Neural progenitor cell (in vitro differentiated cells): Measurements from ENCODE around the gene SYT13. TPM values are rescaled to one million over a fixed set of nuclear protein-coding genes. Genes with fewer than 3 reads are reported as not detected.

ENCODE experiments used
- DNase-seq: peaks from one replicate; pipeline ENCODE4 v3.0.0-alpha.2; 2016; ENCODE audit warnings: low spot score
- H2AFZ ChIP-seq: fragments of 200-600 bp; sonication (generic); replicated peaks from 2 replicates; pipeline ENCODE4 v1.6.1; 2016; ENCODE audit warnings: antibody characterized with exemption
- H3F3A ChIP-seq: fragments of 200-600 bp; sonication (generic); 2 replicates; pipeline ENCODE4 v1.6.1; 2016; ENCODE audit warnings: antibody characterized with exemption, low read depth
- H3K27ac ChIP-seq: fragments of 200-600 bp; sonication (generic); 2 replicates; pipeline ENCODE4 v1.5.1; 2016; ENCODE audit warnings: mild to moderate bottlenecking
- H3K27me3 ChIP-seq: fragments of 200-600 bp; sonication (generic); 2 replicates; pipeline ENCODE4 v1.6.1; 2016; ENCODE audit warnings: mild to moderate bottlenecking, moderate library complexity
- H3K36me3 ChIP-seq: fragments of 200-600 bp; sonication (generic); 2 replicates; pipeline ENCODE4 v1.5.1; 2016
- H3K4me1 ChIP-seq: fragments of 200-600 bp; sonication (generic); 2 replicates; pipeline ENCODE4 v1.6.1; 2016; ENCODE audit warnings: mixed run types
- H3K4me2 ChIP-seq: fragments of 200-600 bp; sonication (generic); 2 replicates; pipeline ENCODE4 v1.6.1; 2016
- H3K4me3 ChIP-seq: fragments of 200-600 bp; sonication (generic); 2 replicates; pipeline ENCODE4 v1.5.1; 2016
- H3K79me2 ChIP-seq: fragments of 200-600 bp; sonication (generic); 2 replicates; pipeline ENCODE4 v1.6.1; 2016; ENCODE audit warnings: low read depth
- H3K9ac ChIP-seq: fragments of 200-600 bp; sonication (generic); 2 replicates; pipeline ENCODE4 v1.6.1; 2016
- H3K9me3 ChIP-seq: fragments of 200-600 bp; sonication (generic); 2 replicates; pipeline ENCODE4 v1.5.1; 2016; ENCODE audit warnings: low read depth
- H4K20me1 ChIP-seq: fragments of 200-600 bp; sonication (generic); 2 replicates; pipeline ENCODE4 v1.6.1; 2016; ENCODE audit warnings: low read depth
- H3K27ac Mint-ChIP-seq: 3 replicates; pipeline ENCODE4 v1.8.0; 2021; ENCODE audit warnings: mixed read lengths
- H3K27me3 Mint-ChIP-seq: 2 replicates; pipeline ENCODE4 v1.8.0; 2022; ENCODE audit warnings: low read depth, mild to moderate bottlenecking, inconsistent platforms, moderate library complexity, mixed read lengths; ENCODE audit not compliant: insufficient read depth
- H3K36me3 Mint-ChIP-seq: 3 replicates; pipeline ENCODE4 v1.8.0; 2021; ENCODE audit warnings: mixed read lengths
- H3K4me1 Mint-ChIP-seq: 3 replicates; pipeline ENCODE4 v1.8.0; 2021; ENCODE audit warnings: mixed read lengths
- H3K4me3 Mint-ChIP-seq: 3 replicates; pipeline ENCODE4 v1.8.0; 2021; ENCODE audit warnings: mild to moderate bottlenecking, moderate library complexity, mixed read lengths
- H3K9me3 Mint-ChIP-seq: 3 replicates; pipeline ENCODE4 v1.8.0; 2020; ENCODE audit warnings: mixed read lengths
- EZH2 ChIP-seq: fragments of 200-600 bp; sonication (generic); IDR thresholded peaks from 2 replicates; pipeline ENCODE4 v1.6.1; 2017; ENCODE audit warnings: antibody characterized with exemption, mild to moderate bottlenecking, moderate library complexity
- EZH2phosphoT487 ChIP-seq: fragments of 200-600 bp; sonication (generic); IDR thresholded peaks from 2 replicates; pipeline ENCODE4 v1.6.1; 2017; ENCODE audit warnings: antibody characterized with exemption
- total RNA-seq: library from RNA; depleted of rRNA; stranded (reverse); fragments of >200 nt; gene quantifications from 2 replicates; pipeline ENCODE4 v1.2.3, GENCODE V29; 2015; ENCODE audit warnings: low replicate concordance
- TF ChIP-seq, protein P1 (sequence below): fragments of 200-600 bp; sonication (generic); IDR thresholded peaks from 2 replicates; pipeline ENCODE4 v1.5.1; 2017; ENCODE audit warnings: antibody characterized with exemption, mild to moderate bottlenecking

Gene SYT13
- total RNA-seq, 1 donor from 2014 or later = 8.6 TPM

GRCh38 chr11:45223496-45223895 is 62.6 kb downstream of the SYT13 start:
- H3F3A ChIP-seq = no peaks in the 10 kb centered on the region
- no peaks in the 10 kb centered on the region for H3K79me2 ChIP-seq
- Mint-ChIP-seq H3K9me3 (no peaks in the 10 kb centered on the region), H3K36me3 (peaks cover 29% of the 10 kb centered on the region), H3K4me3 (no peak overlapping the region), H3K27ac (no peak overlapping the region), H3K27me3 (peaks cover 2% of the 10 kb centered on the region), H3K4me1 (no peaks in the 10 kb centered on the region)
- DNase-seq = no peak
- H3K36me3 ChIP-seq = no peaks in the 10 kb centered on the region
- H4K20me1 ChIP-seq = no peaks in the 10 kb centered on the region
- TF ChIP-seq, protein P1, sequence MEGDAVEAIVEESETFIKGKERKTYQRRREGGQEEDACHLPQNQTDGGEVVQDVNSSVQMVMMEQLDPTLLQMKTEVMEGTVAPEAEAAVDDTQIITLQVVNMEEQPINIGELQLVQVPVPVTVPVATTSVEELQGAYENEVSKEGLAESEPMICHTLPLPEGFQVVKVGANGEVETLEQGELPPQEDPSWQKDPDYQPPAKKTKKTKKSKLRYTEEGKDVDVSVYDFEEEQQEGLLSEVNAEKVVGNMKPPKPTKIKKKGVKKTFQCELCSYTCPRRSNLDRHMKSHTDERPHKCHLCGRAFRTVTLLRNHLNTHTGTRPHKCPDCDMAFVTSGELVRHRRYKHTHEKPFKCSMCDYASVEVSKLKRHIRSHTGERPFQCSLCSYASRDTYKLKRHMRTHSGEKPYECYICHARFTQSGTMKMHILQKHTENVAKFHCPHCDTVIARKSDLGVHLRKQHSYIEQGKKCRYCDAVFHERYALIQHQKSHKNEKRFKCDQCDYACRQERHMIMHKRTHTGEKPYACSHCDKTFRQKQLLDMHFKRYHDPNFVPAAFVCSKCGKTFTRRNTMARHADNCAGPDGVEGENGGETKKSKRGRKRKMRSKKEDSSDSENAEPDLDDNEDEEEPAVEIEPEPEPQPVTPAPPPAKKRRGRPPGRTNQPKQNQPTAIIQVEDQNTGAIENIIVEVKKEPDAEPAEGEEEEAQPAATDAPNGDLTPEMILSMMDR = no peak
- TF ChIP-seq EZH2 = no peak
- TF ChIP-seq EZH2phosphoT487 = no peak
- H3K9ac ChIP-seq = no peak overlapping the region
- H3K27me3 ChIP-seq = no peaks in the 10 kb centered on the region
- no peak overlapping the region for H3K4me2 ChIP-seq
- no peaks in the 10 kb centered on the region for H3K4me1 ChIP-seq
- no peak overlapping the region for H2AFZ ChIP-seq
- H3K27ac ChIP-seq = no peak overlapping the region
- no peak overlapping the region for H3K4me3 ChIP-seq
- no peaks in the 10 kb centered on the region for H3K9me3 ChIP-seq

- Mint-ChIP-seq H3K27me3 (peaks cover 2% of the 10 kb centered on the region), H3K36me3 (peaks cover 10% of the 10 kb centered on the region), H3K27ac (no peak overlapping the region), H3K9me3 (no peaks in the 10 kb centered on the region), H3K4me3 (no peak overlapping the region), H3K4me1 (no peaks in the 10 kb centered on the region)
- Histone ChIP-seq H2AFZ (no peak overlapping the region), H3K27me3 (no peaks in the 10 kb centered on the region), H3K36me3 (no peaks in the 10 kb centered on the region), H3K27ac (no peak overlapping the region), H3K4me3 (no peak overlapping the region), H4K20me1 (no peaks in the 10 kb centered on the region), H3K4me2 (no peak overlapping the region), H3K9ac (no peak overlapping the region), H3K9me3 (no peaks in the 10 kb centered on the region), H3K79me2 (no peaks in the 10 kb centered on the region), H3K4me1 (no peaks in the 10 kb centered on the region), H3F3A (no peaks in the 10 kb centered on the region)
- TF ChIP-seq, protein P1 = no peak
- TF ChIP-seq EZH2 (no peak), EZH2phosphoT487 (no peak)
- DNase-seq = no peak
Measured at GRCh38 chr11:45219411-45219810, 66.7 kb downstream of the SYT13 start.

- H3K27me3 ChIP-seq = no peaks in the 10 kb centered on the region
- no peak for TF ChIP-seq EZH2phosphoT487
- TF ChIP-seq EZH2 = no peak
- TF ChIP-seq, protein P1 = no peak
- no peak overlapping the region for H3K9ac ChIP-seq
- H3K27ac ChIP-seq = no peak overlapping the region
- H3K36me3 ChIP-seq = no peaks in the 10 kb centered on the region
- H2AFZ ChIP-seq = no peak overlapping the region
- no peak overlapping the region for H3K4me3 Mint-ChIP-seq
- no peaks in the 10 kb centered on the region for H3K9me3 Mint-ChIP-seq
- no peaks in the 10 kb centered on the region for H3K79me2 ChIP-seq
- H4K20me1 ChIP-seq = no peaks in the 10 kb centered on the region
- H3K4me3 ChIP-seq = no peak overlapping the region
- no peak for DNase-seq
- H3K4me1 Mint-ChIP-seq = no peaks in the 10 kb centered on the region
- peaks cover 2% of the 10 kb centered on the region for H3K27me3 Mint-ChIP-seq
- no peaks in the 10 kb centered on the region for H3F3A ChIP-seq
- no peak overlapping the region for H3K4me2 ChIP-seq
- H3K27ac Mint-ChIP-seq = no peak overlapping the region
- no peaks in the 10 kb centered on the region for H3K4me1 ChIP-seq
- no peaks in the 10 kb centered on the region for H3K9me3 ChIP-seq
- H3K36me3 Mint-ChIP-seq = peaks cover 6% of the 10 kb centered on the region
Measured at GRCh38 chr11:45218705-45219104, 67.4 kb downstream of the SYT13 start.
